A549 treated with CpdA at 1 μM for 4 hours (cell line): ENCODE results near the gene DMRTC1B. TPM values are rescaled to one million over a fixed set of nuclear protein-coding genes. Genes with fewer than 3 reads are reported as not detected.

Experiments used
- total RNA-seq: library from RNA; stranded (reverse); fragments of 200-300 nt; extraction: Qiagen RNA extraction; gene quantifications from 5 replicates; pipeline ENCODE4 v1.2.3, GENCODE V29; 2022; ENCODE audit warnings: low read depth

The DMRTC1B gene
- total RNA-seq = 0.03 to 0.09 TPM in 2 of 5 replicates, not detected in the others

DNA sequence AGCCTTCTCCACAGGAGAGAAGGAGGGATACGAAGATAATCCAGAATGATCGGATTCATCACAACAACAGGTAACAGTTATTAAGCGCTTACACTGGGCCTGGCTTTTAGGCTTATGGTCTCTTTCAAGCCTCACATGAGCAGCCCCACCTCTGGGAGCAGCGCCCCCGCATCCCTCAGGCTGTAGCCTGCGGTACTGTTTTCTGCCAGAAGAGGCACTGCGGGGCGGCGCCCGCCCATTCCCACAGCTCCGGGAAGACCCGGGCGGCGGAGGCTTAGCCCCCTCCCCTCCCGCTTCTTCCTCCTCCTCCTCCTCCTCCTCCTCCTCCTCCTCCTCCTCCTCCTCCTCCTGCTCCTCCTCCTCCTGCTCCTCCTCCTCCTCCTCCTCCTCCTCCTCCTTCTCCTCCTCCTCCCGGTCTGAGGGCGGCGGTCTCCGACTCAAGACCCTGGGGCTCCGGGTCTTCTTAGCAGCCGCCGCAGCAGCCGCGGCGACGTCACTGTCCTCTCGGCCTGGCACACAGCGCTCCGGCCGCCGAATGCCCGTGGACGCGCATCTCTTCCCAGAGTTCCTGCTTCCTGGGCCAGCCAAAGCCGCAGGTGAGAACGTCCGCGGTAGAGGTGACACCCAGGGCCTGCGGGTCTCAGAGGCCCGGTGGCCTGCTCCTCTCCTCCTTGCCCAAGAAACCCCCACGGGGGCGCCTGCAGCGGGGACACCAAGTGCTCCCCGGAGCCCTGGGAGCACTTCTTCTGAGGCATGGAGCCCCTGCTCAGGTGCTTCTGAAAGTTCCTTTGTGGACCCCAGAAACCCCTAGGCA, at the start of gene DMRTC1B:
Gene DMRTC1B, plus strand, starts transcription at position 238 of the 814 bp plus-strand sequence. CDS start 68,246 bp downstream, outside the sequence.

DNA sequence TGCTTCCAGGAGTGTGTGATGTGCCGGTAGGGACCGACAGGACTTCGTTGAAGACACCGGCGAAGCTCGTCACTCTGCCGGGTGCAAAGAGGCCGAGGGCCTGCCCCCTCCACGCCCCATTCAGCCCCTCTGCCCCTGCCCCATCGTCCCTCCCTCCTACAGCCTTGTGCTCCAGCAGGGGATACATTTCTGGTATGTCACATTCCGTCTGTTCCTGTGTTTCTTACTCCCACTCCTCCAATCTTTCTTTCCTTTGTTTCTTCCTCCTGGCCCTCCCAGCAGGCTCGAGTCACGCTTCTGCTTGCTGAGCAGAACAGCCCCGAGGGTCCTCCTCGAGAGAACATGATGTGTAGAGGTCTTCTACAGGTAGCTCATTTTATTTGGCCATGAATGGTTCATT, 5.9 kb downstream of the DMRTC1B start, which contains the start of gene FAM236B:
Gene FAM236B, minus strand, starts transcription at position 101 of the 400 bp plus-strand sequence. Its CDS starts 100 bp downstream, at position 1.

DNA sequence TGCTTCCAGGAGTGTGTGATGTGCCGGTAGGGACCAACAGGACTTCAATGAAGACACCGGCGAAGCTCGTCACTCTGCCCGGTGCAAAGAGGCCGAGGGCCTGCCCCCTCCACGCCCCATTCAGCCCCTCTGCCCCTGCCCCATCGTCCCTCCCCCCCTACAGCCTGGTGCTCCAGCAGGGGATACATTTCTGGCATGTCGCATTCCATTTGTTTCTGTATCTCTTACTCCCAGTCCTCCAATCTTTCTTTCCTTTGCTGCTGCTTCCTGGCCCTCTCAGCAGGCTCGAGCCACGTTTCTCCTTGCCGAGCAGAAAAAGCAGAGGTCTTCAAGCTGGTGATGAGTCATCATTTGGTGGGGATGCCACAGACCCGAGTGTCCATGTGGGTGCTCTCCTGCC, 31.4 kb downstream of the DMRTC1B start, which contains the start of gene FAM236D:
Gene FAM236D, minus strand, starts transcription at position 101 of the 400 bp plus-strand sequence. Its CDS starts 100 bp downstream, at position 1.

Other genes with a start within 250 kb of the DMRTC1B start
- 20.9 to 24.8 TPM (median 22.7 TPM) in 5 replicates for gene HDAC8, start 204.0 kb upstream of the DMRTC1B start, total RNA-seq
- gene PHKA1, start 62.6 kb upstream of the DMRTC1B start, total RNA-seq = 18.0 to 21.7 TPM (median 20.3 TPM) in 5 replicates
- gene FAM236B, start 5.8 kb downstream of the DMRTC1B start, total RNA-seq = not detected in 5 replicates
- gene FAM236D, start 31.3 kb downstream of the DMRTC1B start, total RNA-seq = not detected in 5 replicates
- gene FAM236C, start 135.7 kb downstream of the DMRTC1B start, total RNA-seq = not detected in 5 replicates
- gene FAM236A, start 161.3 kb downstream of the DMRTC1B start, total RNA-seq = not detected in 5 replicates
- gene DMRTC1, start 166.9 kb downstream of the DMRTC1B start, total RNA-seq = 0.09 TPM in 1 of 5 replicates, not detected in the others
- not detected in 5 replicates for gene PABPC1L2B, start 226.0 kb downstream of the DMRTC1B start, total RNA-seq